GM23338 (cell line): ENCODE results near the gene CHST10. TPM values are rescaled to one million over a fixed set of nuclear protein-coding genes. Genes with fewer than 3 reads are reported as not detected.

ENCODE experiments used
- ATAC-seq: fragments of 200-7000 bp; cut with Tn5 transposase; 3 replicates; pipeline ENCODE4 v1.9.1; 2020
- DNase-seq: peaks from one replicate; pipeline ENCODE4 v3.0.0-alpha.2; 2015; ENCODE audit warnings: low spot score
- H2AFZ ChIP-seq: fragments of 200-600 bp; sonication (generic); 2 replicates; pipeline ENCODE4 v1.8.0; 2016; ENCODE audit warnings: antibody characterized with exemption, mild to moderate bottlenecking, moderate library complexity
- H3F3A ChIP-seq: fragments of 200-600 bp; sonication (generic); replicated peaks from 2 replicates; pipeline ENCODE4 v1.8.0; 2017; ENCODE audit warnings: antibody characterized with exemption, mixed run types, low read depth
- H3K27ac ChIP-seq: fragments of 200-600 bp; sonication (generic); 2 replicates; pipeline ENCODE4 v1.6.1; 2016; ENCODE audit warnings: low read depth
- H3K27me3 ChIP-seq: fragments of 200-600 bp; sonication (generic); 2 replicates; pipeline ENCODE4 v1.8.0; 2016; ENCODE audit warnings: mild to moderate bottlenecking, mixed run types, moderate library complexity; ENCODE audit not compliant: insufficient read depth
- H3K36me3 ChIP-seq: fragments of 200-600 bp; sonication (generic); 2 replicates; pipeline ENCODE4 v1.8.0; 2016; ENCODE audit warnings: mild to moderate bottlenecking; ENCODE audit not compliant: insufficient read depth
- H3K4me1 ChIP-seq: fragments of 200-600 bp; sonication (generic); 2 replicates; pipeline ENCODE4 v1.8.0; 2016; ENCODE audit warnings: mild to moderate bottlenecking, moderate library complexity; ENCODE audit not compliant: insufficient read depth
- H3K4me2 ChIP-seq: fragments of 200-600 bp; sonication (generic); 2 replicates; pipeline ENCODE4 v1.7.1; 2017; ENCODE audit warnings: mixed run types
- H3K4me3 ChIP-seq: fragments of 200-600 bp; sonication (generic); 2 replicates; pipeline ENCODE4 v1.6.1; 2016; ENCODE audit warnings: mixed run types
- H3K79me2 ChIP-seq: fragments of 200-600 bp; sonication (generic); replicated peaks from 2 replicates; pipeline ENCODE4 v1.8.0; 2017; ENCODE audit warnings: mild to moderate bottlenecking; ENCODE audit not compliant: insufficient read depth
- H3K9me2 ChIP-seq: fragments of 200-600 bp; sonication (generic); 2 replicates; pipeline ENCODE4 v1.8.0; 2017; ENCODE audit not compliant: insufficient read depth
- H4K20me1 ChIP-seq: fragments of 200-600 bp; sonication (generic); replicated peaks from 2 replicates; pipeline ENCODE4 v1.8.0; 2017; ENCODE audit warnings: mild to moderate bottlenecking; ENCODE audit not compliant: insufficient read depth
- H3K27ac Mint-ChIP-seq: 2 replicates; pipeline ENCODE4 v1.8.0; 2020; ENCODE audit warnings: inconsistent platforms, mild to moderate bottlenecking, moderate library complexity, mixed read lengths
- H3K27me3 Mint-ChIP-seq: 3 replicates; pipeline ENCODE4 v1.8.0; 2022; ENCODE audit warnings: low read depth, mild to moderate bottlenecking, moderate library complexity, mixed read lengths, inconsistent platforms; ENCODE audit not compliant: insufficient read depth, poor library complexity
- H3K36me3 Mint-ChIP-seq: 3 replicates; pipeline ENCODE4 v1.8.0; 2021; ENCODE audit warnings: low read depth, mild to moderate bottlenecking, inconsistent platforms, moderate library complexity, mixed read lengths
- H3K4me1 Mint-ChIP-seq: 3 replicates; pipeline ENCODE4 v1.8.0; 2020; ENCODE audit warnings: mild to moderate bottlenecking, inconsistent platforms, mixed read lengths
- H3K4me3 Mint-ChIP-seq: 3 replicates; pipeline ENCODE4 v1.8.0; 2021; ENCODE audit warnings: moderate library complexity, mild to moderate bottlenecking, inconsistent platforms, mixed read lengths
- H3K9me3 Mint-ChIP-seq: 3 replicates; pipeline ENCODE4 v1.8.0; 2020; ENCODE audit warnings: moderate library complexity, mild to moderate bottlenecking, inconsistent platforms, mixed read lengths
- CREB1 ChIP-seq: fragments of 250-450 bp; sonication (Bioruptor Pico); IDR thresholded peaks from 2 replicates; pipeline ENCODE4 v1.5.0; 2020; ENCODE audit warnings: low read depth, mild to moderate bottlenecking, moderate library complexity
- CTCF ChIP-seq, 2 experiments: fragments of 200-600 bp in 1 of 2; sonication (generic) in 1 of 2; conservative IDR thresholded peaks; 2 replicates each; pipeline versions ENCODE4 v1.5.1 to v1.6.1; 2016 to 2017; ENCODE audit warnings: antibody characterized with exemption in 2 of 2, low read depth in 2 of 2, mild to moderate bottlenecking in 2 of 2, moderate library complexity in 1 of 2
- ETS1 ChIP-seq: IDR thresholded peaks from 2 replicates; pipeline ENCODE4 v1.6.1; 2016; ENCODE audit warnings: antibody characterized with exemption
- EZH2 ChIP-seq: fragments of 200-600 bp; sonication (generic); IDR thresholded peaks from one replicate; pipeline ENCODE4 v1.8.0; 2017; ENCODE audit warnings: antibody characterized with exemption, mild to moderate bottlenecking, low read depth; ENCODE audit not compliant: unreplicated experiment
- EZH2phosphoT487 ChIP-seq: fragments of 200-600 bp; sonication (generic); IDR thresholded peaks from one replicate; pipeline ENCODE4 v1.8.1; 2018; ENCODE audit warnings: antibody characterized with exemption; ENCODE audit not compliant: unreplicated experiment
- JUNB ChIP-seq: IDR thresholded peaks from one replicate; pipeline ENCODE4 v1.6.1; 2016; ENCODE audit warnings: antibody characterized with exemption; ENCODE audit not compliant: unreplicated experiment
- NANOG ChIP-seq: IDR thresholded peaks from 2 replicates; pipeline ENCODE4 v1.6.1; 2016; ENCODE audit warnings: antibody characterized with exemption, borderline replicate concordance
- POLR2AphosphoS5 ChIP-seq: IDR thresholded peaks from 2 replicates; pipeline ENCODE4 v1.6.1; 2016; ENCODE audit warnings: antibody characterized with exemption, low read depth
- REST ChIP-seq: IDR thresholded peaks from one replicate; pipeline ENCODE4 v1.6.1; 2018; ENCODE audit warnings: antibody characterized with exemption; ENCODE audit not compliant: unreplicated experiment
- STAT1 ChIP-seq: IDR thresholded peaks from one replicate; pipeline ENCODE4 v1.6.1; 2016; ENCODE audit warnings: antibody characterized with exemption; ENCODE audit not compliant: unreplicated experiment
- ZNF114 ChIP-seq: fragments of 250-450 bp; sonication (Bioruptor Pico); IDR thresholded peaks from 2 replicates; pipeline ENCODE4 v1.5.0; 2020; ENCODE audit warnings: mild to moderate bottlenecking, moderate library complexity
- ZNF331 ChIP-seq: fragments of 250-450 bp; sonication (Bioruptor Pico); IDR thresholded peaks from 2 replicates; pipeline ENCODE4 v1.5.0; 2020; ENCODE audit warnings: low read depth, mild to moderate bottlenecking, moderate library complexity
- ZNF462 ChIP-seq: fragments of 250-450 bp; sonication (Bioruptor Pico); IDR thresholded peaks from 2 replicates; pipeline ENCODE4 v1.5.0; 2020; ENCODE audit warnings: mild to moderate bottlenecking, moderate library complexity
- polyA plus RNA-seq: library from polyadenylated mRNA; unstranded; fragments of >200 nt; fragmentation: Nextera tagmentation; extraction: Ambion mirVana; gene quantifications from 2 replicates; pipeline ENCODE4 v1.2.1, GENCODE V29; 2016
- total RNA-seq: library from RNA; depleted of rRNA; stranded (reverse); fragments of >200 nt; shearing (Covaris generic); gene quantifications from 2 replicates; pipeline ENCODE4 v1.2.3, GENCODE V29; 2014

Gene CHST10
- total and polyA plus RNA-seq, 2 experiments from 2014 or later: 7.7 to 24.5 TPM

- Mint-ChIP-seq H3K27me3 (no peaks in the 10 kb centered on the region), H3K36me3 (no peaks in the 10 kb centered on the region), H3K4me1 (no peaks in the 10 kb centered on the region), H3K27ac (no peak overlapping the region), H3K9me3 (peaks cover 21% of the 10 kb centered on the region; the same call in 2 of the 3 replicates), H3K4me3 (no peak overlapping the region)
- no peak for TF ChIP-seq ZNF114
- no peak for TF ChIP-seq CREB1 (CRISPR knock-in tag)
- TF ChIP-seq JUNB: no peak
- TF ChIP-seq ZNF462 (CRISPR knock-in tag): no peak
- TF ChIP-seq ZNF331 (CRISPR knock-in tag): no peak
- no peak for TF ChIP-seq EZH2phosphoT487
- no peak for TF ChIP-seq NANOG
- no peak for TF ChIP-seq POLR2AphosphoS5
- TF ChIP-seq EZH2: no peak
- TF ChIP-seq CTCF (conservative IDR thresholded peaks at IDR 0.05; ENCODE audit: low read depth in 2 of 2): no peak
- TF ChIP-seq STAT1: no peak
- TF ChIP-seq REST: no peak
- no peak for TF ChIP-seq ETS1
- no peak overlapping the region for H3K27ac ChIP-seq
- no peaks in the 10 kb centered on the region for H4K20me1 ChIP-seq
- peaks cover 4% of the 10 kb centered on the region for H3K9me2 ChIP-seq
- no peaks in the 10 kb centered on the region for H3K4me1 ChIP-seq
- H3F3A ChIP-seq: no peaks in the 10 kb centered on the region
- ATAC-seq (no peak), DNase-seq (no peak)
- H3K4me3 ChIP-seq: no peak overlapping the region
- H3K4me2 ChIP-seq: no peak overlapping the region
- no peak overlapping the region for H2AFZ ChIP-seq
- H3K79me2 ChIP-seq: no peaks in the 10 kb centered on the region
- no peaks in the 10 kb centered on the region for H3K27me3 ChIP-seq
- no peaks in the 10 kb centered on the region for H3K36me3 ChIP-seq
Observed at GRCh38 chr2:100446696-100447095, 29.2 kb upstream of the CHST10 start.
